HG03025 (cell line): ENCODE measurements around the gene TGFB3.
"Not testable (repeated sequence)": the region's sequence is repeated elsewhere in the genome, so short reads cannot be mapped to it uniquely, and the experiment has no call there.

ENCODE experiments used
- ATAC-seq: cut with Tn5 transposase; IDR thresholded peaks from one replicate; pipeline ENCODE4 v1.9.1; 2021; ENCODE audit warnings: mild to moderate bottlenecking, moderate library complexity; ENCODE audit not compliant: unreplicated experiment, low FRiP score

The TGFB3 gene

DNA sequence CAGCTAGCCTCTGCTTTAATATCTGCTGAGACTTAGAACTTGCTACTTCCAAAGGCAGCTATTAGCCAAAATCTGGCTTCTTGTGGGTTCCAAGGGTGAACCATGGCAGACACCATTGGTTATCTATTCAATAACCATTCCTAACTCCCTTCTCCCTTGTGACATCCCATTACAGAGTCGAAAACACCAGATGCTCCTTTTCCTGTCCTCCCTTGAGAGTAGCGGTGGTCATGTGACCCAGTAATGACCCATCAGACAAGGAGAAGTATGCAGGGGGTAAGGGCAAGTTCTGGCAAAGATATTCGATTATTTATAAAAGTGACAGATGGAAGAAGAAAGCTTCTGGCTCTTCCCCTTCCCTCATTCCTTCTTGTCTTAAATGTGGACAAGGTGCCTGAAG, 20.1 kb downstream of the TGFB3 start:
- no peak for ATAC-seq

DNA sequence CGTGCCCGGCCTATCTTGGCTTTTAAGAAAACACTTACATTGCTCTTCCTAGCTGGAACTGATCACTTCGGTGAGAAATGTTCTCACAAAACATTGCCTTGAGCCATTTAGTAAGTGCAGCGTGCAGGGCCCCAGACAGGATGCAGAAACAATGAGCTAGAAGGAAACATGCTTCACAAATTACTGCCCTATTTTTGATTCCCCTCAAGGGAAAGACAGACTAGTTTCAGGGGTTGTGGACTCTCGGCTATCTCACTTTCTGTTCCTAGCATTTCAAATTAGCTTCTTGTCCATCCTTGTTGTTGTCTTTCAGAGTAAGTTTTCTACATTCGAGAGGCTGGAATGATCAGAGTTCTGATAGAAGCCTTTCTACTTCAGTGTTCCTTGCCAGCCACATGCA, 21.6 kb downstream of the TGFB3 start:
- peak; percentile 53 for ATAC-seq

- no peak for ATAC-seq
Observed at GRCh38 chr14:75959031-75959430, 22.8 kb downstream of the TGFB3 start.

DNA sequence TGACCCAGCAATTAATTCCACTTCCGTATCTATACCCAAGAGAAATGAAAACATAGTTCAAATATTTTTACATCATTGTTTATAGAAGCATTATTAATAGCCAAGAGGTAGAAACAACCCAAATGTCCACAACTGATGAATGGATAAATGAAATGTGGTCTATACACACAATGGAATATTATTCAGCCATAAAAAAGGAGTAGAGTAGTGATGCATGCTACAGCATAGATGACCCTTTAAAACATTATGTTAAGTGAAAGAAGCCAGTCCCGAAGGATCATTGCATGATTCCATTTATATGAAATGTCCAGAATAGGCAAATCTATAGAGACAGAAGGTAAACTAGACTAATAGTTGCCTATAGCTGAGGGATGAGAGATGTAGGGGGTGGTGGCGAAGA, 29.3 kb downstream of the TGFB3 start:
- ATAC-seq, result no peak

GRCh38 chr14:75946785-75947184, 35.0 kb downstream of the TGFB3 start:
- no peak for ATAC-seq

DNA sequence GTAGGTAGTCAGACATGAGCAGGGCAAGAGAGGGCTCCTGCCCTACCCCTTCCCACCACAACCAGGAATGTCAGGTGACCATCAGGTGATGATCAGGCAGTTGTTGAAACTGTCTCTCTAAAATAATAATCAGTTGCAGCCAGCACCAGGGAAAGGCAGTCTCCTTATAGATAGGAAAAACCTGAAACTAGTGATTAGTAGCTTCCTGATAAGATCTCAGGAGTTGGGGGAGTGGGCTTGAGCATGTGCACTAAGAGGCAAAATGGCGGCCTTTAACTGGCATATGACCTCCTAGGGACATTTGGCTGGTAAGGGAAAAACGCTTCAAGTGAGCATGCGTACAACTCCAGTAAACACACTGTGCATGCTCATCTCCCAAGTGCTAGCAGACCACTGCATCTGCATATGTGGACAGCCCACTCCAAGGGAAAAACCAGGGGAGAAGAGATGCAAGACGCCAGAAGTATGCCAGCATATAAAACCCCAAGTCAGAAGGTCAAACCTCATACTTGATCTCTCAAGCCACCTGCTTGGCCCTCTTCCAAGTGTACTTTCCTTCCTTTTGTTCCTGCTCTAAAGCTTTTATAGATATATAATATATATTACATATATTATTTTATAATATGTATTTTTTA, 37.1 kb downstream of the TGFB3 start:
- ATAC-seq, result no peak

DNA sequence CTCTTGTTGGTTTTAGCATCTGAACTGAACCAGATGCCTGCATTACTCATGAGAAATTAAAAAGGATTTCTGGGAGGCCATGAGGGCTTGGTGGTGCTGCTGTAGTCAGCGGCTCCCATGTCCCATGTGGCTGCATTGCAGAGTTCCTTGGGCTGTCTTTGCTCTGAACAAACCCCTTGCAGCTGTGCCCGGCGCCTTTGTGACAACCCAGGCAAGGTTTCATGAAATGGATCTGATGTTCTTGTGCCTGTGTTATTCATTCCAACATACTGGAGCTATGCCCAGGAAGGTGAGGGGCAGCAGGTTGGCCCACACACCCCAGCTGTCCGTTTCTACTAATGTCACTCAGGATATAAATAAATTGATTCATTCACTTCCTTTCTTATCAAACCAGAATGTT, 40.8 kb downstream of the TGFB3 start:
- no peak for ATAC-seq

DNA sequence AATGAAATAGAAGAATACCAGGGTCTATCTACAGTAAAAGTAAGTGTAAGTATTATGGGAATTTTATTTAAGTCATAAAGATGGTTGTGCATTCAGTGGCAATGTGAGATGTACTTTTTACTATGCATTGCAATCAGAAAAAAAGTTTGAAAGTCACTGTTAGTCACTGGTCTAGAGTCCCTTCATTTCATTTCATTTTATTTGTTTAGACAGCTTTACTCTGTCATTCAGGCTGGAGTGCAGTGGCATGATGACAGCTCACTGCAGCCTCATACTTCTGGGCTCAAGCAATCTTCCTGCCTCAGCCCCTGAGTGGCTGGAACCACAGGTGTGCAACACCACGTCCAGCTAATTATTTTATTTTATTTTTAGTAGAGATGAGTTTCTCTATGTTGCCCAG, 42.6 kb downstream of the TGFB3 start:
- ATAC-seq, result no peak

GRCh38 chr14:75934998-75935628, 46.7 kb downstream of the TGFB3 start:
- no peak for ATAC-seq

DNA sequence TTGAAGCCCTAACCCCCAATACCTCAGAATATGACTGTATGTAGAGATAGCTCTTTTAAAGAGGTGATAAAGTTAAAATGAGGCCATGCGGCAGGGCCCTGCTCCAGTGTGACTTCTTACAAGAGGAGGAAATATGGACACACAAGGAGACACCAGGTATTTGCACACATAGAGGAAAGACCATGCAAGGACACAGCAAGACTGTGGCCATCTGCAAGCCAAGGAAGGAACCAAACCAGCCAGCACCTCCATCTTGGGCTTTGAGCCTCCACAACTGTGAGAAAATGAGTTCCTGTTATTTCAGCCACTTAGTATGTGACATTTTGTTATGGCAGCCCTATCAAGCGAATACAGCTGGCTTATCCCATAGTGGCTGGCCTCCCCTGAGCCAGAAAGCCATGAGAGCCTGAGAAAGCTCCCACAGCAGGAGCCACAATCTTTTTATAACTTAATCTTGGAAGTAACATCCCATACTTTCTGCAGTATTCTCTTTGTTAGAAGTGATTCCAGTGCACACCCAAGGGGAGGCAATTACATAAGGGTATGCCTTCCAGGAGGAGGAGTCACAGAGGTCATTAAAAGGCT, 48.0 kb downstream of the TGFB3 start:
- ATAC-seq, result no peak

- no peak for ATAC-seq
Observed at GRCh38 chr14:75928690-75929181, 53.1 kb downstream of the TGFB3 start.

GRCh38 chr14:75927564-75928087, 54.2 kb downstream of the TGFB3 start:
- no peak for ATAC-seq

DNA sequence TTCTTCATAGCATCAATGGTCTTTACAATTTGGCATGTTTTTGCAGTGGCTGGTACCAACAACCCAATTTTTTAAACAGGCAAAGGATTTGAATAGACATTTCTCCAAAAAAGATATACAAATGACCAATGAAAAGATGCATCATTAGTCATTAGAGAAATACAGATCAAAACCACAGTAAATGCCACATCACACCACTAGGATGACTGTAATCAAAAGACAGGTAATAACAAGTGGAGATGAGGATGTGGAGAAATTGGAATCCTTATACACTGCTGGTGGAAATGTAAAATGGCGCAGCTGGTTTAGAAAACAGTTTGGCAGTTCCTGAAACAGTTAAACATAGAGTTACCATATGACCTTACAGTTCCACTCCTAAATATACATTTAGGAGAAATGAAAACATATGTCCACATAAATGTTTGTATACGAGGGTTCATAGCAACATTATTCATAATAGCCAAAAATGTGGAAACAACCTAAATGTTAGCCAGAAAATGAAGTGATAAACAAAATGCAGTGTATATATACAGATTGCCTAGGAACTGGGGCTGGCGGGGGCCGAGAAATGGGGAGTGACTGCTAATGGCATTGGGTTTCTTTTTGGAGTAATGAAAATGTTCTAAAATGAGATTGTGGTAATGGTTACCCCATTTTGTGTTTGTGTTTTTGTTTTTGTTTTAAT, 55.2 kb downstream of the TGFB3 start:
- ATAC-seq, result no peak

DNA sequence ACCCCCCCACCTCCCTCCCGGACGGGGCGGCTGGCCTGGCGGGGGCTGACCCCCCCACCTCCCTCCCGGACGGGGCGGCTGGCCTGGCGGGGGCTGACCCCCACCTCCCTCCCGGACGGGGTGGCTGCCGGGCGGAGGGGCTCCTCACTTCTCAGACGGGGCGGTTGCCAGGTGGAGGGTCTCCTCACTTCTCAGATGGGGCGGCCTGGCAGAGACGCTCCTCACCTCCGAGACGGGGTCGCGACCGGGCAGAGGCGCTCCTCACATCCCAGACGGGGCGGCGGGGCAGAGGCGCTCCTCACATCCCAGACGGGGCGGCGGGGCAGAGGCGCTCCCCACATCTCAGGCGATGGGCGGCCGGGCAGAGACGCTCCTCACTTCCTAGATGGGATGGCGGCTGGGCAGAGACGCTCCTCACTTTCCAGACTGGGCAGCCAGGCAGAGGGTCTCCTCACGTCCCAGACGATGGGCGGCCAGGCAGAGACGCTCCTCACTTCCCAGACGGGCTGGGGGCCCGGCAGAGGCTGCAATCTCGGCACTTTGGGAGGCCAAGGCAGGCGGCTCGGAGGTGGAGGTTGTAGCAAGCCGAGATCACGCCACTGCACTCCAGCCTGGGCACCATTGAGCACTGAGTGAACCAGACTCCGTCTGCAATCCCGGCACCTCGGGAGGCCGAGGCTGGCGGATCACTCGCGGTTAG, 56.5 kb downstream of the TGFB3 start:
- not testable (repeated sequence) for ATAC-seq

DNA sequence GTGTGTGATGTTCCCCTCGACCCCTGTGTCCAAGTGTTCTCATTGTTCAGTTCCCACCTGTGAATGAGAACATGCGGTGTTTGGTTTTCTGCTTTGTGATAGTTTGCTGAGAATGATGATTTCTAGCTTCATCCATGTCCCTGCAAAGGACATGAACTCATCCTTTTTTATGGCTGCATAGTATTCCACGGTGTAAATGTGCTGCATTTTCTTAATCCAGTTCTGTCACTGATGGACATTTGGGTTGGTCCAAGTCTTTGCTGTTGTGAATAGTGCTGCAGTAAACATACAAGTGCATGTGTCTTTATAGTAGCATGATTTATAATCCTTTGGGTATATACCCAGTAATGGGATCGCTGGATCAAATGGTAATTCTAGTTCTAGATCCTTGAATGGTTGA, 61.4 kb downstream of the TGFB3 start:
- ATAC-seq, result not testable (repeated sequence)

GRCh38 chr14:75917946-75918335, 63.9 kb downstream of the TGFB3 start:
- ATAC-seq, result no peak

GRCh38 chr14:75917322-75917945, 64.4 kb downstream of the TGFB3 start:
- no peak for ATAC-seq

DNA sequence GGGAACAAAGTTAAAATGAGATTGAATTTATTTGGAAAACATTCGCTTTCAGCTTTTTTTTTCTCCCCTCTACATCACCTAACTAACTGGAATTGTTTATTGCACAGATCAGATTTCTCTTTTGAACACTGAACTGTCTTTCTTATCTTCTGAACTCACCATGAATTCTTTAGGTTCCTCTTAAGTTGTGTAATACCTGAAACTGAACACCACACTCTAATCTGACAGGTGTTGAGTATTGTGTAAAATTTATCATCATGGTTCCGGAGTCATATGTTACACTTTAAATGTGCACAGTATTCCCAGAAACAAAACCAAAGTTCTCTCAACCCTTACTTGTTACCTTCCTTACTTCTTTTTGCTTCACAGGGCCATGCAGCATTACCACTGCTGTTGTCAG, 66.8 kb downstream of the TGFB3 start:
- ATAC-seq, result no peak

- no peak for ATAC-seq
Observed at GRCh38 chr14:75913183-75913582, 68.6 kb downstream of the TGFB3 start.

GRCh38 chr14:75911883-75912282, 69.9 kb downstream of the TGFB3 start:
- no peak for ATAC-seq
